Esophagus muscularis mucosa (tissue), 4 donors: Measurements from ENCODE around the gene UGT1A10.

Experiments
- CTCF ChIP-seq, 3 experiments: fragments of 200-600 bp in 2 of 3; fragments of 450-650 bp in 1 of 3; sonication (generic) in 2 of 3; IDR thresholded peaks; one replicate each; pipeline ENCODE4 v1.5.1; 2017 to 2019; ENCODE audit warnings: antibody characterized with exemption in 3 of 3, mild to moderate bottlenecking in 2 of 3, moderate library complexity in 1 of 3
- EP300 ChIP-seq: sonication (generic); formaldehyde crosslinking; IDR thresholded peaks from one replicate; pipeline ENCODE4 v1.6.1; 2017; ENCODE audit warnings: antibody characterized with exemption
- POLR2A ChIP-seq: fragments of 450-650 bp; IDR thresholded peaks from one replicate; pipeline ENCODE4 v1.6.1; 2017; ENCODE audit warnings: antibody characterized with exemption, moderate library complexity, mild to moderate bottlenecking, low read depth
- POLR2AphosphoS5 ChIP-seq, 2 donors: sonication (generic); formaldehyde crosslinking; IDR thresholded peaks; one replicate each; pipeline ENCODE4 v1.6.1; 2017; ENCODE audit warnings: antibody characterized with exemption in 2 of 2

DNA sequence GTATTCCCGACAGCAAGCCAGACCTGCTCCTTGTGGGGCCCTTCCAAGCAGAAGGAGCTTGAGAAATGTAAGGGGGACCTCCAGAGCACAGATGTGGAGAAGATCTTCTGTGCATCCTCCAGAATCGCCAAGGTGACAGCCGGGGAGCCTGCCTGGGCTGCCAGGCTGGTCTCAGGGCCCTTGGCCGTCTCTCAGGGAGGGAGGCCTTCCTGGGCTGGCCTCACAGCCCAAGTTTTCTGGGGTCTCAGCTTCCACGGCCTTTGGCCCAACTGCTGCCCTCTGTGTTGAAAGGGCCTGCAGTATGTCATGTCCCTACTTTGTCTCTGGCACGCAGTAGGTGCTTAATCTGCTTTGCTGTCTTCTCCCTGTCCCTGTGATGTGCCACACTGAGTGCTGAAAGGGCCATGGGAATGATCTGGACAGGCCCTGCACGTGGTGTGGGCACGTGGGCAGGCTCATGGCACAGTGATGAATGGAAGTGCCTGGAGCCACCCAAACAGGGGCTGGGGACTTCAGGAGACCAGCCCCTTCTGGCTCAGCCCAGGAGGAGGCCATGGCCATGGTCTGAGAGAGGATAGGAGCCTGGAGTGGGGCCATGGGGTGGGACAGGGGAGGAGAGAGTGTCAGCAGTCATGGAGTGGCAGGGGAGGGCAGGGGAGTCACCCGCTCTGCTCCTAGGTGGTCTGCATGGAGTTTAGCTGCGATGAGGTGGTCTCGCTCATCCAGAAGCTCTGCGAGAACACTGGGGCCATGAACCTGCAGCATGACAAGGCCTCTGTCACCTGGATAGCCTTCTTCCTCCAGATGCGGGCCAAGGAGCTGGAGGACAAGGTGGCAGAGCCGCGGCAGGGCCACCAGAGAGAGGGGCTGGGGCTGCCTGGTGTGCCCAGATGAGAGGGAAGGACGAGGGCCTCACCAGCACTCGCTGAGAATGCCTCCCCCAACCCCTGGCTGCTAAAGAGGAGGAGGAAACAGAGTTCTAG is 182.7 kb downstream of the UGT1A10 start:
- TF ChIP-seq CTCF (IDR thresholded peaks at IDR 0.05) (no peak), POLR2A (no peak), POLR2AphosphoS5 (IDR thresholded peaks at IDR 0.05) (no peak), EP300 (no peak)
